Coronary artery (tissue), 2 donors: ENCODE data around the gene INTS3.

Experiments used
- DNase-seq: peaks from one replicate; pipeline ENCODE4 v3.0.0-alpha.2; 2017; ENCODE audit warnings: low spot score
- H3K27ac ChIP-seq, 2 donors: fragments of 200-600 bp; sonication (generic); one replicate each; pipeline ENCODE4 v1.5.1; 2016 to 2019
- H3K4me3 ChIP-seq: fragments of 200-600 bp; sonication (generic); 2 replicates; pipeline ENCODE4 v1.5.1; 2016; ENCODE audit warnings: mild to moderate bottlenecking, moderate library complexity
- TF ChIP-seq, protein P1 (sequence below): fragments of 200-600 bp; sonication (generic); IDR thresholded peaks from one replicate; pipeline ENCODE4 v1.5.1; 2019; ENCODE audit warnings: antibody characterized with exemption

The INTS3 gene

DNA sequence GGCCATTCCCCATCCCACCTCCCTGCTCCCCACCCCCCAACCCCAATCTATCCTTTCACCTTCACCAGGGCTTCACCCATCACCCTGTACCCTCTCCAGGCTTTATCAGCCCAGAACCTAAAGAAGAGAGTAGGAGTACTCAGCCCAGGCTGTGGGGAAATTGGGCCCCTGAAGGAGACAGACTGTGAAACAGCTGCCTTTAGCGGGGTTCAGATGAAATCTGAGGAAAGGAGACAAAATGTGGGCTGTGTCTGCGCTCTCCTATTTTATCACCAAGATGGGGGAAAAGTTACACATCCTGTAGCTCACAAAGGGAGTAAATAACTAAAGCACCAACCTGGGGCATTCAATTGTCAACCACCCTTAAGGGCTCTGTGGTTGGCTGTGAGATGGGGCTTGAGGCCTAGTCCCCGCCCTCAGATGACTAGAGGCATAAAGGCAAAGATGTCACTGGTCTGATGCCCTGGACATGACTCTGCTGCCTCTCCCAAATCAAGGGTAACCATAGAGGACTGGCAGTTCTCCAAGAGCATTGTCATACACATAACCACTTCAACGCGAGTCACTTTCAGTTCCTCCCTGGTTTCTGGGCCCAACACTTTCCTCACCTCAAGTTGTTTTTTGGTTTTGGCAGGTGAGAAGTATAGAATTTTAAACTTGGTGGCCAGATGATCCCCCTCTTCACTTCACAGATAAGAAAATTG is 77.3 kb downstream of the INTS3 start:
- TF ChIP-seq, protein P1, sequence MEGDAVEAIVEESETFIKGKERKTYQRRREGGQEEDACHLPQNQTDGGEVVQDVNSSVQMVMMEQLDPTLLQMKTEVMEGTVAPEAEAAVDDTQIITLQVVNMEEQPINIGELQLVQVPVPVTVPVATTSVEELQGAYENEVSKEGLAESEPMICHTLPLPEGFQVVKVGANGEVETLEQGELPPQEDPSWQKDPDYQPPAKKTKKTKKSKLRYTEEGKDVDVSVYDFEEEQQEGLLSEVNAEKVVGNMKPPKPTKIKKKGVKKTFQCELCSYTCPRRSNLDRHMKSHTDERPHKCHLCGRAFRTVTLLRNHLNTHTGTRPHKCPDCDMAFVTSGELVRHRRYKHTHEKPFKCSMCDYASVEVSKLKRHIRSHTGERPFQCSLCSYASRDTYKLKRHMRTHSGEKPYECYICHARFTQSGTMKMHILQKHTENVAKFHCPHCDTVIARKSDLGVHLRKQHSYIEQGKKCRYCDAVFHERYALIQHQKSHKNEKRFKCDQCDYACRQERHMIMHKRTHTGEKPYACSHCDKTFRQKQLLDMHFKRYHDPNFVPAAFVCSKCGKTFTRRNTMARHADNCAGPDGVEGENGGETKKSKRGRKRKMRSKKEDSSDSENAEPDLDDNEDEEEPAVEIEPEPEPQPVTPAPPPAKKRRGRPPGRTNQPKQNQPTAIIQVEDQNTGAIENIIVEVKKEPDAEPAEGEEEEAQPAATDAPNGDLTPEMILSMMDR: no peak
- Histone ChIP-seq H3K4me3 (no peak overlapping the region), H3K27ac (peak overlapping the region; percentile 6 to 52)
- DNase-seq: no peak

GRCh38 chr1:153805886-153806719 is 78.3 kb downstream of the INTS3 start:
- Histone ChIP-seq H3K27ac (peak overlapping the region; percentile 6 to 25), H3K4me3 (no peak overlapping the region)
- TF ChIP-seq, protein P1: no peak
- peak; percentile 55 for DNase-seq

- TF ChIP-seq, protein P1: no peak
Measured at GRCh38 chr1:153816283-153816889, 88.5 kb downstream of the INTS3 start.

DNA sequence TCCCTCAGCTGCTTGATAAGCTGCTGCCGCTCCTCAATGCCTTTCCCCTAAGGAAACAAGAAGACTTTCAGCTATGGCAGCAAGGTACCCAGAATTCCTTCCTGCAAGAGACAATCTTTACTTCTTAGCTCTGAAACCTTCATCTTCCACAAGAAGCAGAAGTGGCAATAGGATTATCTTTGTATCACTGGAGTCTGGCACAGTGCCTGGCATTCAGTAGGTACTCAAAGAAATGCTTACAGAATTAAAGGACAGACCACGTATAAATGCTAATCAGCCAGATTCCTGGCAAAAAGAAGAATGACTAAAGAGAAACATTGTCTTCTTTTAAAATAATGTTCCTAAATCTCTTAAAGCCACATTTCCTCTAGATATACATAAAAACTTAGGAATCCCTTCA is 91.0 kb downstream of the INTS3 start:
- DNase-seq: no peak
- no peak overlapping the region for H3K27ac ChIP-seq
- TF ChIP-seq, protein P1: no peak

More at GRCh38 chr1:153816283-153816889, 88.5 kb downstream of the INTS3 start:
- Histone ChIP-seq H3K4me3 (no peak overlapping the region), H3K27ac (peak overlapping the region; percentile 30 to 50)
- no peak for DNase-seq

More for the DNA sequence above, 91.0 kb downstream of the INTS3 start:
- H3K4me3 ChIP-seq: no peak overlapping the region
